WTC11 (cell line): ENCODE results near the gene CD46.

Experiments used
- CBFB ChIP-seq: sonication (generic); formaldehyde crosslinking; IDR thresholded peaks from 2 replicates; pipeline ENCODE4 v1.8.1; 2022; ENCODE audit warnings: mild to moderate bottlenecking, low read depth, missing genetic modification reagents
- EMX1 ChIP-seq: fragments of 250-450 bp; sonication (Bioruptor Pico); IDR thresholded peaks from 2 replicates; pipeline ENCODE4 v1.8.0; 2021; ENCODE audit warnings: mild to moderate bottlenecking
- ETV6 ChIP-seq: sonication (generic); formaldehyde crosslinking; IDR thresholded peaks from 2 replicates; pipeline ENCODE4 v1.8.1; 2022; ENCODE audit warnings: mild to moderate bottlenecking, missing genetic modification reagents
- JUN ChIP-seq: sonication (generic); formaldehyde crosslinking; IDR thresholded peaks from 2 replicates; pipeline ENCODE4 v1.8.0; 2023; ENCODE audit warnings: mild to moderate bottlenecking, missing genetic modification reagents
- ZNF232 ChIP-seq: sonication (generic); formaldehyde crosslinking; IDR thresholded peaks from 2 replicates; pipeline ENCODE4 v1.8.0; 2022; ENCODE audit warnings: mild to moderate bottlenecking, missing genetic modification reagents
- TF ChIP-seq, protein P1 (sequence below): fragments of 200-600 bp; IDR thresholded peaks from 2 replicates; pipeline ENCODE4 v1.8.0; 2022; ENCODE audit warnings: antibody characterized with exemption

DNA sequence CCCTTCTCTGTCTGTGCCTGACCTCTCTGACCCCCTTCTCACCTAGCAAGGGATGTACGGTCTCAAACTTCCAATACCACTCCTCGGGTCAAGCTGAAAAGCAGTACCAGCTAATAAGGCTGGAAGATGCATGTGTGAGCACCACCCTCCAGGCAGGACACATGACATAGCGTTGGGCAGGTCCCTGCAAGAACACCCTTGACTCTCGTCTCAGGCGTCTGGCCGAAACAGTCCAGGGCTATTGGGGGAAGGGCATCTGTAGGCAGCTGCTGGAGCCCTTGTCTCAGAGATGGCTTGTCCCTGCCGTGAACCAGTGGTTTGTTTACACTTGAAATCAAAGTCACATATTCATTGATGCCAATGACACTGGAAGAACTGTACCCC is 56.5 kb downstream of the CD46 start:
- no peak for TF ChIP-seq ZNF232 (CRISPR knock-in tag)
- TF ChIP-seq ETV6: no peak
- TF ChIP-seq, protein P1, sequence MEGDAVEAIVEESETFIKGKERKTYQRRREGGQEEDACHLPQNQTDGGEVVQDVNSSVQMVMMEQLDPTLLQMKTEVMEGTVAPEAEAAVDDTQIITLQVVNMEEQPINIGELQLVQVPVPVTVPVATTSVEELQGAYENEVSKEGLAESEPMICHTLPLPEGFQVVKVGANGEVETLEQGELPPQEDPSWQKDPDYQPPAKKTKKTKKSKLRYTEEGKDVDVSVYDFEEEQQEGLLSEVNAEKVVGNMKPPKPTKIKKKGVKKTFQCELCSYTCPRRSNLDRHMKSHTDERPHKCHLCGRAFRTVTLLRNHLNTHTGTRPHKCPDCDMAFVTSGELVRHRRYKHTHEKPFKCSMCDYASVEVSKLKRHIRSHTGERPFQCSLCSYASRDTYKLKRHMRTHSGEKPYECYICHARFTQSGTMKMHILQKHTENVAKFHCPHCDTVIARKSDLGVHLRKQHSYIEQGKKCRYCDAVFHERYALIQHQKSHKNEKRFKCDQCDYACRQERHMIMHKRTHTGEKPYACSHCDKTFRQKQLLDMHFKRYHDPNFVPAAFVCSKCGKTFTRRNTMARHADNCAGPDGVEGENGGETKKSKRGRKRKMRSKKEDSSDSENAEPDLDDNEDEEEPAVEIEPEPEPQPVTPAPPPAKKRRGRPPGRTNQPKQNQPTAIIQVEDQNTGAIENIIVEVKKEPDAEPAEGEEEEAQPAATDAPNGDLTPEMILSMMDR: no peak
- no peak for TF ChIP-seq JUN (CRISPR knock-in tag)
- no peak for TF ChIP-seq CBFB (CRISPR knock-in tag)
- TF ChIP-seq EMX1: no peak
